ENCODE results near the gene CNPY2. TPM values are rescaled to one million over a fixed set of nuclear protein-coding genes. Genes with fewer than 3 reads are reported as not detected.
A peak's percentile ranks its signal among the peaks of the same experiment; 100 is the strongest.

Gene CNPY2
- total and polyA plus RNA-seq, 2 of the 13 experiments (the other 11 are each of a cell fraction or from before 2014, with no cell fraction given) = 285 to 356 TPM

DNA sequence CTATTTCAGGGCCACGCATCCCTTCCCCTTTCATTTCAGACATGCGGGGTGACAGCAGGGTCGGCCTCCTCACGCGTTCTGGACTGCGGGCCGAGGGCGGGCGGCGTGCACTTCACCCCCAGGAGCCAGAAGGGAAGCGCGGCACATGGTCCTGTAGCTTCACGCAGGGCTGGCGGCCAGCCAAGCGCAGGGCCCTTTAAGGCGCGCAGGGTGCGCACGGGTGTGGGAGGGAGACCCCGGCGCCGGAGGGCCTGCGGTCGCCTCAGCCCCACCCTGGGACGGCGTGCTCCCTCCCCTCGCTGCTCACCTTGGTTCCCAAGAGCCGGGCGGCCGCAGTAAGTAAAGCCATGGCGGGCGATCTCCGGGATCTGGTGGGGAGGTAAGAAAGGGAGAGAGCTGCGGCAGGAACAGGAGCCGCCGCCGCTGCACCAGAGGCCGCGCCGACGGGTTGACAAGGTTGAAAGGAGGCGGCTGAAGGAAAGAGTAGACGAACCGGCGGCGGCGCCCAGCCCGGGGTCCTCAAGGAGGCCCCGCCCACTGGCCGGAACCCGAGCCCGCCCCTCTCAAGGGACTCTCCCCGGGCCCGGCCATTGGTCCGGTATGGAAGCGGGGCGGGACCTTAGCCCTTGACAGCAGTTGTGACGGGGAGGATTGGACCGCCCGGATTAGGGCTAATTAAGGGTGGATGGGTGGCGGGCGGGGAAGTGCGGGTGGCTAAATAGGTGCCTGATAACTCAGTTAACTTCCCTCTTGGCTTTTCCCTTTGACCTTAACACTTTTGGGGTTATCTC, 15.7 kb downstream of the CNPY2 start, which contains the start of gene CS (continued):
- TF ChIP-seq, protein P1, sequence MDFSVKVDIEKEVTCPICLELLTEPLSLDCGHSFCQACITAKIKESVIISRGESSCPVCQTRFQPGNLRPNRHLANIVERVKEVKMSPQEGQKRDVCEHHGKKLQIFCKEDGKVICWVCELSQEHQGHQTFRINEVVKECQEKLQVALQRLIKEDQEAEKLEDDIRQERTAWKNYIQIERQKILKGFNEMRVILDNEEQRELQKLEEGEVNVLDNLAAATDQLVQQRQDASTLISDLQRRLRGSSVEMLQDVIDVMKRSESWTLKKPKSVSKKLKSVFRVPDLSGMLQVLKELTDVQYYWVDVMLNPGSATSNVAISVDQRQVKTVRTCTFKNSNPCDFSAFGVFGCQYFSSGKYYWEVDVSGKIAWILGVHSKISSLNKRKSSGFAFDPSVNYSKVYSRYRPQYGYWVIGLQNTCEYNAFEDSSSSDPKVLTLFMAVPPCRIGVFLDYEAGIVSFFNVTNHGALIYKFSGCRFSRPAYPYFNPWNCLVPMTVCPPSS (IDR thresholded peaks at IDR 0.05) = no peak
- TF ChIP-seq ASH2L (IDR thresholded peaks at IDR 0.05; ENCODE audit: insufficient read length, low read depth, low read length) (peak; percentile 90), SIN3B (IDR thresholded peaks at IDR 0.05; ENCODE audit: low read length) (no peak), ZBTB7B (CRISPR knock-in tag; IDR thresholded peaks at IDR 0.05) (peak; percentile 60; the same call in 1 of the 2 replicates), TEAD3 (CRISPR knock-in tag; optimal IDR thresholded peaks at IDR 0.05; ENCODE audit: borderline replicate concordance) (no peak), AKAP8 (CRISPR knock-in tag; IDR thresholded peaks at IDR 0.05) (peak; percentile 32; the same call in 1 of the 2 replicates), GTF3A (CRISPR knock-in tag; conservative IDR thresholded peaks at IDR 0.05) (no peak; the same call in 1 of the 2 replicates), ELF1 (CRISPR knock-in tag; IDR thresholded peaks at IDR 0.05) (no peak), ZNF101 (CRISPR knock-in tag; IDR thresholded peaks at IDR 0.05; ENCODE audit: borderline replicate concordance, low read depth) (no peak), ZNF878 (CRISPR knock-in tag; IDR thresholded peaks at IDR 0.05) (0 out of 2 replicates have a peak, but pooled peaks have one; percentile 31), NRL (CRISPR knock-in tag; IDR thresholded peaks at IDR 0.05; ENCODE audit: borderline replicate concordance) (peak; percentile 93; the same call in 1 of the 2 replicates), ZUFSP (CRISPR knock-in tag; IDR thresholded peaks at IDR 0.05; ENCODE audit: borderline replicate concordance) (no peak), ZNF709 (CRISPR knock-in tag; IDR thresholded peaks at IDR 0.05) (no peak), ZNF780A (CRISPR knock-in tag; IDR thresholded peaks at IDR 0.05) (no peak)
- TF ChIP-seq, protein P2, sequence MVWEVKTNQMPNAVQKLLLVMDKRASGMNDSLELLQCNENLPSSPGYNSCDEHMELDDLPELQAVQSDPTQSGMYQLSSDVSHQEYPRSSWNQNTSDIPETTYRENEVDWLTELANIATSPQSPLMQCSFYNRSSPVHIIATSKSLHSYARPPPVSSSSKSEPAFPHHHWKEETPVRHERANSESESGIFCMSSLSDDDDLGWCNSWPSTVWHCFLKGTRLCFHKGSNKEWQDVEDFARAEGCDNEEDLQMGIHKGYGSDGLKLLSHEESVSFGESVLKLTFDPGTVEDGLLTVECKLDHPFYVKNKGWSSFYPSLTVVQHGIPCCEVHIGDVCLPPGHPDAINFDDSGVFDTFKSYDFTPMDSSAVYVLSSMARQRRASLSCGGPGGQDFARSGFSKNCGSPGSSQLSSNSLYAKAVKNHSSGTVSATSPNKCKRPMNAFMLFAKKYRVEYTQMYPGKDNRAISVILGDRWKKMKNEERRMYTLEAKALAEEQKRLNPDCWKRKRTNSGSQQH (CRISPR knock-in tag; IDR thresholded peaks at IDR 0.05; ENCODE audit: low read depth) = 0 out of 2 replicates have a peak, but pooled peaks have one; percentile 67
- TF ChIP-seq, protein P3, sequence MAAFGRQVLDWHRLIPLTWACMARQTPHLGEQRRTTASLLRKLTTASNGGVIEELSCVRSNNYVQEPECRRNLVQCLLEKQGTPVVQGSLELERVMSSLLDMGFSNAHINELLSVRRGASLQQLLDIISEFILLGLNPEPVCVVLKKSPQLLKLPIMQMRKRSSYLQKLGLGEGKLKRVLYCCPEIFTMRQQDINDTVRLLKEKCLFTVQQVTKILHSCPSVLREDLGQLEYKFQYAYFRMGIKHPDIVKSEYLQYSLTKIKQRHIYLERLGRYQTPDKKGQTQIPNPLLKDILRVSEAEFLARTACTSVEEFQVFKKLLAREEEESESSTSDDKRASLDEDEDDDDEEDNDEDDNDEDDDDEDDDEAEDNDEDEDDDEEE (CRISPR knock-in tag; IDR thresholded peaks at IDR 0.05) = no peak
- TF ChIP-seq, protein P4, sequence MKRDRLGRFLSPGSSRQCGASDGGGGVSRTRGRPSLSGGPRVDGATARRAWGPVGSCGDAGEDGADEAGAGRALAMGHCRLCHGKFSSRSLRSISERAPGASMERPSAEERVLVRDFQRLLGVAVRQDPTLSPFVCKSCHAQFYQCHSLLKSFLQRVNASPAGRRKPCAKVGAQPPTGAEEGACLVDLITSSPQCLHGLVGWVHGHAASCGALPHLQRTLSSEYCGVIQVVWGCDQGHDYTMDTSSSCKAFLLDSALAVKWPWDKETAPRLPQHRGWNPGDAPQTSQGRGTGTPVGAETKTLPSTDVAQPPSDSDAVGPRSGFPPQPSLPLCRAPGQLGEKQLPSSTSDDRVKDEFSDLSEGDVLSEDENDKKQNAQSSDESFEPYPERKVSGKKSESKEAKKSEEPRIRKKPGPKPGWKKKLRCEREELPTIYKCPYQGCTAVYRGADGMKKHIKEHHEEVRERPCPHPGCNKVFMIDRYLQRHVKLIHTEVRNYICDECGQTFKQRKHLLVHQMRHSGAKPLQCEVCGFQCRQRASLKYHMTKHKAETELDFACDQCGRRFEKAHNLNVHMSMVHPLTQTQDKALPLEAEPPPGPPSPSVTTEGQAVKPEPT (CRISPR knock-in tag; IDR thresholded peaks at IDR 0.05; ENCODE audit: low read depth) = peak; percentile 56; the same call in 1 of the 2 replicates
- TF ChIP-seq, protein P5, sequence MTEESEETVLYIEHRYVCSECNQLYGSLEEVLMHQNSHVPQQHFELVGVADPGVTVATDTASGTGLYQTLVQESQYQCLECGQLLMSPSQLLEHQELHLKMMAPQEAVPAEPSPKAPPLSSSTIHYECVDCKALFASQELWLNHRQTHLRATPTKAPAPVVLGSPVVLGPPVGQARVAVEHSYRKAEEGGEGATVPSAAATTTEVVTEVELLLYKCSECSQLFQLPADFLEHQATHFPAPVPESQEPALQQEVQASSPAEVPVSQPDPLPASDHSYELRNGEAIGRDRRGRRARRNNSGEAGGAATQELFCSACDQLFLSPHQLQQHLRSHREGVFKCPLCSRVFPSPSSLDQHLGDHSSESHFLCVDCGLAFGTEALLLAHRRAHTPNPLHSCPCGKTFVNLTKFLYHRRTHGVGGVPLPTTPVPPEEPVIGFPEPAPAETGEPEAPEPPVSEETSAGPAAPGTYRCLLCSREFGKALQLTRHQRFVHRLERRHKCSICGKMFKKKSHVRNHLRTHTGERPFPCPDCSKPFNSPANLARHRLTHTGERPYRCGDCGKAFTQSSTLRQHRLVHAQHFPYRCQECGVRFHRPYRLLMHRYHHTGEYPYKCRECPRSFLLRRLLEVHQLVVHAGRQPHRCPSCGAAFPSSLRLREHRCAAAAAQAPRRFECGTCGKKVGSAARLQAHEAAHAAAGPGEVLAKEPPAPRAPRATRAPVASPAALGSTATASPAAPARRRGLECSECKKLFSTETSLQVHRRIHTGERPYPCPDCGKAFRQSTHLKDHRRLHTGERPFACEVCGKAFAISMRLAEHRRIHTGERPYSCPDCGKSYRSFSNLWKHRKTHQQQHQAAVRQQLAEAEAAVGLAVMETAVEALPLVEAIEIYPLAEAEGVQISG (CRISPR knock-in tag; IDR thresholded peaks at IDR 0.05) = no peak

Data from HepG2 (cell line).